ENCODE data around the gene KRTAP1-3.
"Not testable (repeated sequence)": the region's sequence is repeated elsewhere in the genome, so short reads cannot be mapped to it uniquely, and the experiment has no call there.

KRTAP1-3 gene, protein sequence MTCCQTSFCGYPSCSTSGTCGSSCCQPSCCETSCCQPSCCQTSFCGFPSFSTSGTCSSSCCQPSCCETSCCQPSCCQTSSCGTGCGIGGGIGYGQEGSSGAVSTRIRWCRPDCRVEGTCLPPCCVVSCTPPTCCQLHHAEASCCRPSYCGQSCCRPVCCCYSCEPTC

DNA sequence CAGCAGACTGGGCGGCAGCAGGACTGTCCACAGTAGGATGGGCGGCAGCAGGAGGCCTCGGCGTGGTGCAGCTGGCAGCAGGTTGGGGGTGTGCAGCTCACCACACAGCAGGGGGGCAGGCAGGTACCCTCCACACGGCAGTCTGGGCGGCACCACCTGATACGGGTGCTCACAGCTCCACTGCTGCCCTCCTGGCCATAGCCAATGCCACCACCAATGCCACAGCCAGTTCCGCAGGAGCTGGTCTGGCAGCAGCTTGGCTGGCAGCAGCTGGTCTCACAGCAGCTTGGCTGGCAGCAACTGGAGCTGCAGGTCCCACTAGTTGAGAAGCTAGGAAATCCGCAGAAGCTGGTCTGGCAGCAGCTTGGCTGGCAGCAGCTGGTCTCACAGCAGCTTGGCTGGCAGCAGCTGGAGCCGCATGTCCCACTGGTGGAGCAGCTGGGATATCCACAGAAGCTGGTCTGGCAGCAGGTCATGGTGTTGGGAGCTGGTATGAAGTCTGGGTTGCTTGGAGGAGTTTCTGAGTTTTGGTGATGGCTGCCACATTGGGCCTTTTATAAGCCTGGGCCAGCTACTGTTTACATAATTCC is at the start of gene KRTAP1-3:
TSS of gene KRTAP1-3 (minus strand) at position 529 of the 590 bp plus-strand sequence. CDS start at position 476, 53 bp downstream.
- in situ Hi-C loops (cut with MboI; ENCODE audit: low sequenced_read_pairs) = not testable (repeated sequence)

DNA sequence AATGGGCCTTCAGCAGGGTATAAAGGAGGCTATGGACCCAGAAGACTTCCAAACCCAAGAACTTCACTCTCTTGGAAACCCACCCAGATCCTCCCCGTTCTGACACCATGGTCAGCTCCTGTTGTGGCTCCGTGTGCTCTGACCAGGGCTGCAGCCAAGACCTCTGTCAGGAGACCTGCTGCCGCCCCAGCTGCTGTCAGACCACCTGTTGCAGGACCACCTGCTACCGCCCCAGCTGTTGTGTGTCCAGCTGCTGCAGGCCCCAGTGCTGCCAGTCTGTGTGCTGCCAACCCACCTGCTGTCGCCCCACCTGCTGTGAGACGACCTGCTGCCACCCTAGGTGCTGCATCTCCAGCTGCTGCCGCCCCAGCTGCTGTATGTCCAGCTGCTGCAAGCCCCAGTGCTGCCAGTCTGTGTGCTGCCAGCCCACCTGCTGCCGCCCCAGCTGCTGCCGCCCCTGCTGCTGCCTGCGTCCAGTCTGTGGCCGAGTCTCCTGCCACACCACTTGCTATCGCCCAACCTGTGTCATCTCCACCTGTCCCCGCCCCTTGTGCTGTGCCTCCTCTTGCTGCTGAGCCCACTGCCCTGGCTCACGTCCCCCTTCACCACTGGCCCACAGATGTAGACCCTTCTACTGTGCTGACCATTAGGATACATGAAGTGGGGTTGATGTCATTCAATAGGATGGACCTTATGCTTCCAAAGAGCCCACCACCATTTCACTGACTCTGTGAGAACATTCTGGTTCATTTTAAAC is 49.6 kb upstream of the KRTAP1-3 start, which contains the start of gene KRTAP4-7:
TSS of gene KRTAP4-7 (plus strand) at position 51 of the 757 bp plus-strand sequence. CDS start at position 108, 57 bp downstream.
- in situ Hi-C loops (cut with MboI; ENCODE audit: low sequenced_read_pairs) = not testable (repeated sequence)

DNA sequence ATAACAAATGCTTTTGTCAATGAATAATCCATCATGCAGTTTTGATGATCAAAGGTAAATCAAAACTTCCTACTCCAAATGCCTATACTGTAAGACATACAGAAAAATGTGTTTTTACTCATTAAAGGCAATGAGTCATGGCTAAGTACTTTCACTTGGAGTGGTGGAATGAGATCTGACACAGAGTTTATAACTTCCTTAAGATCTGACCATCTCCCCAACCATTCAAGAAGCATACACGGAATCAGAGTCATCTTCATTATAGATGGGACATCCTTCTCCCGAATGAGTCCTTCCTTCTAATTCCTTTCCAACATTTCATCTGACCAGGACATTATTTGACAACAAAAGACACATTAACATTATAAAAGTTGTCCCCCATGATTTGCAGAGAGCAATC is 48.8 kb upstream of the KRTAP1-3 start:
- in situ Hi-C loops (cut with MboI; ENCODE audit: low sequenced_read_pairs) = not testable (repeated sequence)

DNA sequence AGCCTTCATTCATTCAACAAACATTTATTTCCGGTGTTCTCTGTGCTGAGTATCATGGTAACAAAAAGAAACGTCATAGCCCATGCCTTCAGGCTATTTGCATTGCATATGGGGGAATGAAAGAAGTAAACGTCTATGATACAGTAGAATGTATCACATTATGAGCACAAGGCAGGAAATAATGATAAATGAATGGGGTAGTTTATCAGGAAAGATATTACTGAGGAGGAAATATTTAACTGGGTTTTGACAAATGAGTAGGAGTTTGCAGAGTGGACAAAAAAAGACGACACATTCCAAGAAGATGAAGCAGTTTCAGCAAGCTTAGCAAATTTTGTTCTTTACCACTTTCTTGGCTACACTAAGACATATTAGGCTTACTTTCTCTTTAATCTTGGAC is 48.0 kb upstream of the KRTAP1-3 start:
- in situ Hi-C loops (cut with MboI; ENCODE audit: low sequenced_read_pairs) = no loop called here

DNA sequence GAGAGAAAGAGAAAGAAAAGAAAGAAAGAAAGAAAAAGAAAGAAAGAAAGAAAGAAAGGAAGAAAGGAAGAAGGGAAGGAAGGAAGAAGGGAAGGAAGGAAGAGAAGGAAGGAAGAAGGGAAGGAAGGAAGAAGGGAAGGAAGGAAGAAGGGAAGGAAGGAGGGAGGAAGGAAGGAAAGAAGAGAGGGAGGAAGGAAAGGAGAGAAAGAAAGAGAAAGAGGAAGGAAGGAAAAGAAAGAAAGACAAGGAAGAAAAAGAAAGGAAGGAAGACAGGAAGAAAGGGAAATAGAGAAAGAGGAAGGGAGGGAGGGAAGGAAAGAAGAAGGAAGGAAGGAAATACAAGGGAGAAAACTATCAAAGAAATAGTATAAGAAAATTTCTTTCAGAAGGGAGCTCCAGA is 42.1 kb upstream of the KRTAP1-3 start:
- in situ Hi-C loops (cut with MboI; ENCODE audit: low sequenced_read_pairs) = no loop called here

DNA sequence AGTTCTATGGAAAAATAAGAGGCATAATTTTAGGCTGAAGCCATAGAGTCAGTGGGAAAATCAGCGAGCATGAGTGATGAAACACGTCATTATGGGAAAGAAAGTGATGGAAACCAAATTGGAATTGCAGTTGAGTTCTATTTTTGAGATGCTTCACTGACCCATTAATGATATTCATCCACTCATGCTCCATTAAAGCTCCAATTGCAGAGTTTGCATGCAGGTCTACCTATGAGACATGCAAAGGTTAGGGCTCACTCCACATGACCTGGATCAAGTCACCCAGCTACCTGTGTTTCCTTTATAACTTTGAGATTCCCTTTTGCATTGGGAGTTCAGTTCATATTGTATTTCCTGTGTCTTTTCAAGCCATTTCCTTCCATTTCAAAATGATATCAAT is 39.0 kb upstream of the KRTAP1-3 start:
- in situ Hi-C loops (cut with MboI; ENCODE audit: low sequenced_read_pairs) = no loop called here

DNA sequence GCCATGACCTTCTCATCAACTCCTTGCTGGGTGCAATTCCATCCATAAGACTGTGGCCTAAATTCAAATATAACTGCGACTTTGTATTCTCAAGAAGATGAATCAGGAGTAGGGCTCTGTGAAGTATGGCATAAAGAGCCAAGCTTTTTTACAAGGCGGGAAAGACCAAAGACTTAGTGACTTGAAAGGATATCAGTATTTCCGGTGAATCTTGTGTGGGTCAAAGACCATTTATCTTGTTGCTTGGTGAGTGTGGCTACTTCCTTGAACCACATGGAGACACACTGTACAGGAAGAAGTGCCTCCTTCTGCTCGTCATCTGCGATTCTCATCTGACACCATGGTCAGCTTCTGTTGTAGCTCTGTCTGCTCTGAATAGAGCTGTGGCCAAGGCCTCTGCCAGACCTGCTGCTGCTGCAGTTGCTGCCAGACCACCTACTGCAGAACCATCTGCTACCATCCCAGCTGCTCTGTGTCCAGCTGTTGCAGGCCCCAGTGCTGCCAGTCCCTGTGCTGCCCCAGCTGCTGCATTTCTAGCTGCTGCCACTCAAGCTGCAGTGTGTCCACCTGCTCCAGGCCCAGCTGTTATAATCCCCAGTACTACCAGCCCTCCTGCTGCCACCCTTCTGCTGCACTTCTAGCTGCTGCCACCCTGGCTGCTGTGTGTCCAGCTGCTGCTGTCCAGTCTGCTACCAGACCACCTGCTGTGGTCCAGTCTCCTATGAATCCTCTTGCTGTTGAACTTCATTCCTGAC is 37.1 kb upstream of the KRTAP1-3 start:
- in situ Hi-C loops (cut with MboI; ENCODE audit: low sequenced_read_pairs) = no loop called here

DNA sequence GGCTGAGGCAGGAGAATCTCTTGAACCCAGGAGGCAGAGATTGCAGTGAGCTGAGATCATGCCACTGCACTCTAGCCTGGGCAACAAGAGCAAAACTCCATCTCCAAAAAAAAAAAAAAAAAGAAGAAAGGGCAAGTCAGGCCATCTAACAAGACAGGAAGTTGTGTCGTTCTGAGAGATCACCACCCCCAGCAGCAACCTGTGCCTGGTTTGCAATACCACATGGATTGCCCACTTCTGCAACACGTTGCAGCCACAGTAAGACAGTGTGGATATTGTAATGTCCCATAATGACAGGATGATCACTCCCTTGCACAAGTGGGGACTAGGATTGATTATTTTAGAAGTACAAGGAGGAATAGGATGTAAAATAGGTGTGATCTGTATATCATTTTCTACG is 34.4 kb upstream of the KRTAP1-3 start:
- in situ Hi-C loops (cut with MboI; ENCODE audit: low sequenced_read_pairs) = no loop called here

DNA sequence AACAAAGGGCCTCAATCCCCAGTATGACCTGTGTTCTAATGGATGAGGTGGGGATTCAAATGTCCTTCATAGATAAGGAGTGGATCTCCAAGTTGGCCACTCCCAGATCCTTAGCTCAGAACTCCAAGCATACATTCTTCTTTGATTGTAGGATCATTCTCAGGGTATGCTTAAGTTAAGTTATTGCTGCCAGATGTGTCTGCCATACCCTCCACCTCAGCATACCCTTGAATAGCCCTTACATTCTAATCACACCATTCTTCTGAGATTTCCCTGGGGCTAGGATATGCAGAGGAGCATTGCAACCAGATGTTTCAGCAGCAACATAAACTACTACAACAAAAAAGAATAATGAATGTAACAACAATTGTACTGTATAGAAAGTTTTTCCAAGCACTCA is 32.6 kb upstream of the KRTAP1-3 start:
- in situ Hi-C loops (cut with MboI; ENCODE audit: low sequenced_read_pairs) = no loop called here

DNA sequence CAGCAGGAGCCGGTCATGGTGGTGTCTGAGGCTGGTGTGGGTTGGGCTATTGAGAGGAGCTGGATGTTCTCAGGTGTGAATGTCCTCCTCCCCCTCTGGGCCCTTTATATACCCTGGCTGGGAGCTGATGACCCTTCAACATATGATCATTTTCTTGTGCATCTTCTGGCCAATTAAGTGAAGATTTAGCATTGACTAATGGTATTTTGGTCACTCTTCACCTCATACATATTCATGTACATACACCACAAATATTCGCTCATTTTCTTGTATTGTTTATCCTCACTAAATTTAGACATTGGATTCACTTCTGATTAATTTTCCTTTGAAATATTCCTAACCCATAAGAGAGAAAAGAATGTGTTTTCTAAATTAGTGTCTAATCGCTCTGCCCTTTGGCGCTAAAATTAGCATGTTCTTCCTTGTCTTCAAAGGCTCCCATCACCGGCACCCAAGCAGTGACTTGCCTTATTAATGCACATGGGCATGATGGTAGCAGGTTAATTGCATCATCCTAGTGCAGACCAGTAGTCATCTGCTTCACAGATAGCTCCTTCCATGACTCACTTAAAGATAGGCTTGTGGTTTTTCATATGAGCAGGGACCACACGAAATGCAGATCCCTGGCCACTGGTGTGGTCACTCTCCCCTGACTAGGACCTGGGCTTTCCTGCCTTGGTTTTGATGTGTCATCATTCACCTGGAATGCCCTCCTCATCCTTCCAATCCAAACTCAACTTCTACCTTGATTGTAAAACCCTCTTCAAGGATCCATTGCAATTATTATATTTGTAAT is 31.4 kb upstream of the KRTAP1-3 start, which contains the start of gene KRTAP2-4:
TSS of gene KRTAP2-4 (minus strand) at position 51 of the 796 bp plus-strand sequence. CDS start at position 17, 34 bp downstream.
- in situ Hi-C loops (cut with MboI; ENCODE audit: low sequenced_read_pairs) = no loop called here

DNA sequence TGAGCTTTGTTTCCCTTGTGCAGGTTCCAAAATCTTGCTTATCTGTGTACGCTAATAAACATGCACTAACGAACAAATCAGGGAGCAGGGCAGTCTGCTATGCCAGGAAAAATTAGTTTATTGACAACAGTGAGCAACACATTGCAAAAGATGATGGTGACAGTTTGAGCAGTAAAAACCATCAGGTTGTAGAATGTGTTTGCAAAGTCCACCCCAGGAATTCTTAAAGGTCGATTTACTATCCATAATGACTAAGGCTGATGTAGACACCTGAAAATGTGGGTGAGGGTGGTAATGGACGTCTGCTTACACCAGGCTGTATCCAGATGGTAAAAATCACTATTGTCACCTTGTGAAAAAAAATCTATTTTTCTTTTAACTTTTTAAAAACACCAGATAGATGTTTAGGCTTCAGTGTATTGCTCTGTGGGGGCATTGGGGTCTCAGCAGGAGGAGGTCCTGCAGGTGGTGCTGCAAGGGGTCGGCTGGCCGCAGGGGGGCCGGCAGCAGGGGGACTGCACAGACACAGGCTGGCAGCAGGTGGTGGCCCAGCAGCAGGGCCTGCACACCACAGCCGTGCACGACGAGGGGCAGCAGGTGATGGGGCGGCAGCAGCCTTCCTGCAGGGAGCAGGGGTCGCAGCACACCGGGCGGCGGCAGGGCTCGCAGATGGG is 30.5 kb upstream of the KRTAP1-3 start:
- in situ Hi-C loops (cut with MboI; ENCODE audit: low sequenced_read_pairs) = not testable (repeated sequence)

DNA sequence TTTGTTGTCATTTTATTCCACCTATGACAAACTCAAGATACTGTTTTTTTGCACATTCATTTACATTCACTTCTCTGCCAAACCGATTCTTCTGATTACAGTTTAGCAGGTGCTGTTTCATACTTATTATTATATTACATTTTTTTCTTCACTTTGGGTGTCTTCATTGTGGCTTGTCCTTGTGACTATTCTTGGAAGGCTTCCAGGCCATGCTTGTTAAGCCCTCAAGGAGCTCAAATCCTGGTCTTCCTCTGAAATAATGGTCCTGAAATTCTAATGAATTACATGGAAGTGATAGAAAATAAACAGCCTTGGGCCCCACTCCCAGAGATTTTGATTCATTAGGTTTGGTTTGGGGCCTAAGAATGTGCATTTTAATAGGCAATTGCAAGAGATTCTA is 29.6 kb upstream of the KRTAP1-3 start:
- in situ Hi-C loops (cut with MboI; ENCODE audit: low sequenced_read_pairs) = no loop called here

DNA sequence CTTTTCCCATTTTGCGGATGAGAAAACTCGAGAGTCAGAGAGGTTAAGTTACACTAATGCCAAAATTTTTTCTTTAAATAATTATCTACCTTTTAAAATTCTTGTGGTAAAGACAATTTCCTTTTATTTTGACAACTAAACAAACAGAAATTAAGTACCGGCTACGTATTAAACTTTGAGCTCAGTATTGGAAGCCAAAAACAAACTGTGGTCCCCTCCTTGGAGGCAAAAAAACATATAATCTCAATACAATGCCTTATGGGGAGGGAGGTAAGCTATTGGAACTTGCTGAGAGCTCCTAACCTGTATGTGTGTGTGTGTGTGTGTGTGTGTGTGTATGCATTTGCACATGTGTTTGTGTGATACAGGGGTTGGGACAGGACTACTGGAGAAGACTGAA is 28.8 kb upstream of the KRTAP1-3 start:
- in situ Hi-C loops (cut with MboI; ENCODE audit: low sequenced_read_pairs) = no loop called here

DNA sequence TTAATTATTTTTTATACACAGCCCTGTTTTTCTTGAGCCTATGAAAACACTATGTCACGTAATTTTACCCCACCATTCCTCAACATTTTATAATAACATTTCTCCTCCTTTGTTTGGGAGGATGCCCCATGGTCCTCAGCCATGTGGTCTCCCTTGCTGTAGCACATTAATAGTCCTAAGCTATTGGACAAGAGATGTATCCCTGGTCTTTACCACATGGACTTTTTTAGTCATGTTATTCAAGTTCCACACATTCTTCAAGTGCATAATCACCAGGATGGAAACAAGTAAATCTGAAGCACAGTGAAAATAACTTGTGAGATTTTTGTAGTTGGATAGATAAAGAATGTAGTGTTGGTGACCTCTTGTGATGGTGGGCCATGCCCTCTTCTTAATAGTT is 27.3 kb upstream of the KRTAP1-3 start:
- in situ Hi-C loops (cut with MboI; ENCODE audit: low sequenced_read_pairs) = no loop called here

DNA sequence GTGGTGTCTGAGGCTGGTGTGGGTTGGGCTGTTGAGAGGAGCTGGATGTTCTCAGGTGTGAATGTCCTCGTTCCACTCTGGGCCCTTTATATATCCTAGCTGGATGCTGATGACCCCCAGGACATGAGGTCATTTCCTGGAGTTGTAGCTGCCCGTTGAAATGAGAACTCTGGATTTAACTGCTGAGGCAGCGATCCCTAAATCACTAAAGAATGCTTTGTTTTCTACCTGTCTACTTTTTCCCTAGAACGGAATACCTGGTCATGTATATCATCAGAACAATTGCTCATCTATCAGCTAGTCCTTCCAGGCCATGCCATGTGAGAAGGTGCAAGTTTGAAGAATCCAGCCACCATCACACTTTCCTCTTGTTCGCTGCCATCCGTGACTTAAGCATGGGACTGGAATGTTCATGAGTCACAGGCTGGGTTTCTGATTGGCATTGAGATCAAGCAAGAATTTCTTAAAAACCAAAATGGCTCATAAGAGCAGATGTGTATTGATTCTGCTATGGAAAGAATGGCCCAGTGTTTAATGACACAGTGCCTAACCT is 25.5 kb upstream of the KRTAP1-3 start, which contains the start of gene KRTAP2-3:
TSS of gene KRTAP2-3 (minus strand) at position 63 of the 553 bp plus-strand sequence. CDS start 64 bp downstream, outside the sequence.
- in situ Hi-C loops (cut with MboI; ENCODE audit: low sequenced_read_pairs) = no loop called here

DNA sequence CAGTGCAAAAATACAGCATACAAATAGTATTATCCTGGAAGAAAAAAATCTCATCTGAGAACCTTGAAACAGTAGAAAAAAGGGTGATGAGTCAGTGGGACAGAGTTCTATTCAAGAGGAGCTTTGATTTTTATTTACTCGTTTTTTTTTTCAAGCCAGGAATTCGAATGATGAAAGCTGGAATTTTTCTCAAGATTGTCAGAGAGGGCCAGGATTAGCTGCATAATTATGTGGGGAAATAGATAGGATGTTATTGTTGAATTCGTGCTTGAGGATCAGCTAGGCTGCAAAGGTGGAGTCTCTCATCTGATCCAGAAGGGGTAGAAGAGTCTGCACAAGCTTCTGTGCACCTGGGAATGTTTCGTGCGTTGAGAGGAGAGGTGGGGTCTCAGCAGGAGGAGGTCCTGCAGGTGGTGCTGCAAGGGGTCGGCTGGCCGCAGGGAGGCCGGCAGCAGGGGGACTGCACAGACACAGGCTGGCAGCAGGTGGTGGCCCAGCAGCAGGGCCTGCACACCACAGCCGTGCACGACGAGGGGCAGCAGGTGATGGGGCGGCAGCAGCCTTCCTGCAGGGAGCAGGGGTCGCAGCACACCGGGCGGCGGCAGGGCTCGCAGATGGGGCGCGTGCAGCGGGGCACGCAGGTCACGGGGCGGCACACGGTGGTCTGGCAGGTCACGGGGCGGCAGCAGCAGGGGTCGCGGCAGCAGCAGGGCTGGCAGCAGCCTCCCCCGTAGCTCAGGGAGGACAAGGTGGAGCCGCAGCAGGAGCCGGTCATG is 24.8 kb upstream of the KRTAP1-3 start:
- in situ Hi-C loops (cut with MboI; ENCODE audit: low sequenced_read_pairs) = not testable (repeated sequence)

DNA sequence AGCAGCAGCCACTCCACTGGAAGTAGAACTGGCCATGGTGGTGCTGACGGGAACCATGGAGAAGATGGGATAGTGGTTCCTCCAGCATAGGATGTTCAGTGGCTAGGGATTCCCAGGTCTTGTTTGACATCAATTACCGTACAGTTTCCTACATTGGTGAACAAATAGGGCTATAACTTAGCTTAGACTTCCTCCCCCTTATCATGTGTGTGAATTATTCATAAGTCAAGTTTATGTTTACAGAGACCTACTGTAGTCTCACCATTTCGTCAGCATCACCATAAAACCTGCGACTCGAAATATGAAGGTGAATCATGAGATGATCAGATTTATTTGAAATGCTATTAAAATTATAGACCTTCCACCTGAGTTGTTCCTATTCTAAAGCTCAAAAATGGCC is 24.1 kb upstream of the KRTAP1-3 start:
- in situ Hi-C loops (cut with MboI; ENCODE audit: low sequenced_read_pairs) = no loop called here

DNA sequence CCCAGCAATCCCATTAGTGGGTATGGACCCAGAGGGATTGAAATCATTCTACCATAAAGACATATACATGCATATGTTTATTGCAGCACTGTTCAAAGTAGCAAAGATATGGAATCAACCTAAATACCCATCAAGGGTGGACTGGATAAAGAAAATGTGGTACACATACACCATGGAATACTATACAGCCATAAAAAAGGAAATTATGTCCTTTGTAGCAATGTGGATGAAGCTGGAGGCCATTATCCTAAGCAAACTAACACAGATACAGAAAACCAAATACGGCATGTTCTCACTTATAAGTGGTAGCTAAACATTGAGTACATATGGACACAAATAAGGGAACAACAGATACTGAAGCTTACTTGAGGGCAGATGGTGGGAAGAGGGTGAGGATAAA is 22.9 kb upstream of the KRTAP1-3 start:
- in situ Hi-C loops (cut with MboI; ENCODE audit: low sequenced_read_pairs) = no loop called here

DNA sequence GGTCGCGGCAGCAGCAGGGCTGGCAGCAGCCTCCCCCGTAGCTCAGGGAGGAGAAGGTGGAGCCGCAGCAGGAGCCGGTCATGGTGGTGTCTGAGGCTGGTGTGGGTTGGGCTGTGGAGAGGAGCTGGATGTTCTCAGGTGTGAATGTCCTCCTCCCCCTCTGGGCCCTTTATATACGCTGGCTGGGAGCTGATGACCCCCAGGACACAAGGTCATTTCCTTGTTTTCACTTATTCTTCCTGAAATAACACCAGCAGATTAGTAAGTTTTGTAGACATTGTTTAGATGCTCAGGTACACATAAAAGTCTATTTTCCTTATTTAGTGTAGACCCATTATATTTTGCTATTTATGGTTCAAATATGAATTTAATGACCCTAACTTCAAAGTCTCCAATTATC is 20.5 kb upstream of the KRTAP1-3 start, which contains the start of gene KRTAP2-2:
TSS of gene KRTAP2-2 (minus strand) at position 101 of the 400 bp plus-strand sequence. CDS start at position 82, 19 bp downstream.
- in situ Hi-C loops (cut with MboI; ENCODE audit: low sequenced_read_pairs) = not testable (repeated sequence)

All from HL-60/S4 (cell line).